HUES48 (cell line): ENCODE results near the gene NOLC1.

Source experiments
- H3K27ac ChIP-seq: one replicate; pipeline ENCODE4 v1.7.0; 2013; ENCODE audit warnings: low read depth, low read length, inconsistent platforms
- H3K27me3 ChIP-seq: 2 replicates; pipeline ENCODE4 v1.6.1; 2013; ENCODE audit warnings: mild to moderate bottlenecking, low read length; ENCODE audit not compliant: control insufficient read depth, insufficient read depth
- H3K36me3 ChIP-seq: 2 replicates; pipeline ENCODE4 v1.6.1; 2013; ENCODE audit warnings: low read length; ENCODE audit not compliant: control insufficient read depth, insufficient read depth
- H3K4me1 ChIP-seq: 2 replicates; pipeline ENCODE4 v1.6.1; 2013; ENCODE audit warnings: mild to moderate bottlenecking, low read length; ENCODE audit not compliant: control insufficient read depth, insufficient read depth
- H3K4me3 ChIP-seq: 2 replicates; pipeline ENCODE4 v1.5.1; 2013; ENCODE audit warnings: mild to moderate bottlenecking, low read depth, low read length
- H3K9ac ChIP-seq: 2 replicates; pipeline ENCODE4 v1.6.1; 2013; ENCODE audit warnings: mild to moderate bottlenecking, low read depth, low read length, moderate library complexity
- H3K9me3 ChIP-seq: 2 replicates; pipeline ENCODE4 v1.6.1; 2013; ENCODE audit warnings: low read length; ENCODE audit not compliant: control insufficient read depth, insufficient read depth

NOLC1 gene

GRCh38 chr10:102191956-102192355, 39.8 kb downstream of the NOLC1 start:
- Histone ChIP-seq H3K9me3 (peaks cover 21% of the 10 kb centered on the region), H3K4me1 (no peaks in the 10 kb centered on the region), H3K4me3 (no peak overlapping the region), H3K36me3 (no peaks in the 10 kb centered on the region), H3K27ac (no peak overlapping the region), H3K9ac (no peak overlapping the region), H3K27me3 (no peaks in the 10 kb centered on the region)

GRCh38 chr10:102195296-102195870, 43.2 kb downstream of the NOLC1 start:
- Histone ChIP-seq H3K4me3 (no peak overlapping the region), H3K36me3 (no peaks in the 10 kb centered on the region), H3K9me3 (peaks cover 16% of the 10 kb centered on the region), H3K27ac (no peak overlapping the region), H3K27me3 (no peaks in the 10 kb centered on the region), H3K4me1 (no peaks in the 10 kb centered on the region), H3K9ac (no peak overlapping the region)

- H3K9me3 ChIP-seq = peaks cover 15% of the 10 kb centered on the region
- no peaks in the 10 kb centered on the region for H3K36me3 ChIP-seq
- H3K27ac ChIP-seq = no peak overlapping the region
- H3K4me1 ChIP-seq = no peaks in the 10 kb centered on the region
- H3K27me3 ChIP-seq = no peaks in the 10 kb centered on the region
- no peak overlapping the region for H3K9ac ChIP-seq
- no peak overlapping the region for H3K4me3 ChIP-seq
Observed at GRCh38 chr10:102196893-102197292, 44.7 kb downstream of the NOLC1 start.

- H3K36me3 ChIP-seq = no peaks in the 10 kb centered on the region
- no peak overlapping the region for H3K4me3 ChIP-seq
- no peaks in the 10 kb centered on the region for H3K27me3 ChIP-seq
- no peak overlapping the region for H3K27ac ChIP-seq
- peaks cover 17% of the 10 kb centered on the region for H3K9me3 ChIP-seq
- no peak overlapping the region for H3K9ac ChIP-seq
- H3K4me1 ChIP-seq = no peaks in the 10 kb centered on the region
Observed at GRCh38 chr10:102198027-102198426, 45.8 kb downstream of the NOLC1 start.

GRCh38 chr10:102200751-102201640, 48.8 kb downstream of the NOLC1 start:
- H3K4me1 ChIP-seq = no peaks in the 10 kb centered on the region
- H3K9ac ChIP-seq = no peak overlapping the region
- H3K36me3 ChIP-seq = no peaks in the 10 kb centered on the region
- no peaks in the 10 kb centered on the region for H3K27me3 ChIP-seq
- H3K9me3 ChIP-seq = peaks cover 30% of the 10 kb centered on the region
- no peak overlapping the region for H3K4me3 ChIP-seq
- no peak overlapping the region for H3K27ac ChIP-seq

- no peak overlapping the region for H3K27ac ChIP-seq
- no peaks in the 10 kb centered on the region for H3K27me3 ChIP-seq
- no peak overlapping the region for H3K9ac ChIP-seq
- H3K4me1 ChIP-seq = no peaks in the 10 kb centered on the region
- H3K4me3 ChIP-seq = no peak overlapping the region
- no peaks in the 10 kb centered on the region for H3K36me3 ChIP-seq
- peaks cover 30% of the 10 kb centered on the region for H3K9me3 ChIP-seq
Observed at GRCh38 chr10:102202386-102202785, 50.2 kb downstream of the NOLC1 start.

GRCh38 chr10:102208311-102209035, 56.3 kb downstream of the NOLC1 start:
- H3K27ac ChIP-seq = no peak overlapping the region
- no peaks in the 10 kb centered on the region for H3K36me3 ChIP-seq
- H3K9ac ChIP-seq = no peak overlapping the region
- H3K27me3 ChIP-seq = no peaks in the 10 kb centered on the region
- no peaks in the 10 kb centered on the region for H3K4me1 ChIP-seq
- H3K9me3 ChIP-seq = peaks cover 12% of the 10 kb centered on the region
- H3K4me3 ChIP-seq = no peak overlapping the region

- Histone ChIP-seq H3K36me3 (no peaks in the 10 kb centered on the region), H3K4me1 (no peaks in the 10 kb centered on the region), H3K9me3 (no peaks in the 10 kb centered on the region), H3K27ac (no peak overlapping the region), H3K9ac (no peak overlapping the region), H3K27me3 (no peaks in the 10 kb centered on the region), H3K4me3 (no peak overlapping the region)
Observed at GRCh38 chr10:102211615-102212299, 59.6 kb downstream of the NOLC1 start.
